B cell (primary cell): ENCODE results near the gene IL31. TPM values are rescaled to one million over a fixed set of nuclear protein-coding genes. Genes with fewer than 3 reads are reported as not detected.

Experiments used
- ATAC-seq: fragments of 200-7000 bp; cut with Tn5 transposase; one replicate; pipeline ENCODE4 v1.10.0; 2021; ENCODE audit warnings: low read depth, mild to moderate bottlenecking, moderate number of reproducible peaks, moderate library complexity
- CTCF ChIA-PET: fragments of 350-600 bp; sonication (Branson Sonifier 250); formaldehyde crosslinking; loops from one replicate; lab custom pipeline; 2021; ENCODE audit warnings: antibody characterized with exemption, inconsistent platforms; lab: Charles Lee
- POLR2A ChIA-PET: fragments of 350-600 bp; sonication (Branson Sonifier 250); formaldehyde crosslinking; loops from one replicate; lab custom pipeline; 2021; ENCODE audit warnings: antibody characterized with exemption; lab: Charles Lee
- DNase-seq: peaks from one replicate; pipeline ENCODE4 v3.0.0; 2013
- H2AFZ ChIP-seq: 2 replicates; pipeline ENCODE4 v1.6.1; 2012; ENCODE audit warnings: mild to moderate bottlenecking, low read depth, low read length; ENCODE audit not compliant: insufficient read depth, poor library complexity, severe bottlenecking
- H3K27ac ChIP-seq, 2 donors: 1 replicate in 1 of 2; 2 replicates in 1 of 2; pipeline ENCODE4 v1.5.1; 2012 to 2013; ENCODE audit warnings: low read length in 2 of 2, mild to moderate bottlenecking in 2 of 2, moderate library complexity in 1 of 2
- H3K27me3 ChIP-seq, 4 experiments: fragments of 200-600 bp in 1 of 4; sonication (generic) in 1 of 4; replicated peaks in 1 of 4; 1 replicate in 2 of 4; 2 replicates in 2 of 4; pipeline versions ENCODE4 v1.6.1 to v1.7.0; 2013 to 2016; ENCODE audit warnings: low read length in 3 of 4, mild to moderate bottlenecking in 2 of 4, mixed read lengths in 1 of 4, moderate library complexity in 1 of 4; ENCODE audit not compliant: insufficient read depth in 4 of 4, control insufficient read depth in 3 of 4; ENCODE audit errors: control extremely low read depth in 1 of 4
- H3K36me3 ChIP-seq, 2 experiments: replicated peaks in 1 of 2; 1 replicate in 1 of 2; 2 replicates in 1 of 2; pipeline versions ENCODE4 v1.6.1 to v1.7.1; 2013; ENCODE audit warnings: low read length in 1 of 2; ENCODE audit not compliant: insufficient read depth in 2 of 2, control insufficient read depth in 1 of 2; ENCODE audit errors: control extremely low read depth in 1 of 2, extremely low read depth in 1 of 2
- H3K4me1 ChIP-seq, 2 donors: fragments of 200-600 bp in 1 of 2; sonication (generic) in 1 of 2; 1 replicate in 1 of 2; 2 replicates in 1 of 2; pipeline versions ENCODE4 v1.5.1 to v1.6.1; 2013 to 2017; ENCODE audit warnings: low read length in 2 of 2; ENCODE audit not compliant: control insufficient read depth in 2 of 2, insufficient read depth in 2 of 2
- H3K4me2 ChIP-seq: replicated peaks from 2 replicates; pipeline ENCODE3; 2012; ENCODE audit warnings: mild to moderate bottlenecking, low read depth, low read length; ENCODE audit not compliant: poor library complexity, severe bottlenecking
- H3K4me3 ChIP-seq, 5 experiments: fragments of 200-600 bp in 1 of 5; sonication (generic) in 1 of 5; 1 replicate in 3 of 5; 2 replicates in 2 of 5; pipeline versions ENCODE4 v1.5.1 to v1.7.0; 2011 to 2016; ENCODE audit warnings: low read length in 4 of 5, mild to moderate bottlenecking in 4 of 5, low read depth in 2 of 5, control low read depth in 1 of 5, moderate library complexity in 1 of 5; ENCODE audit not compliant: insufficient read depth in 1 of 5; ENCODE audit errors: control extremely low read depth in 1 of 5, extremely low read depth in 1 of 5
- H3K79me2 ChIP-seq: fragments of 200-600 bp; sonication (generic); one replicate; pipeline ENCODE4 v1.6.0; 2016; ENCODE audit warnings: low read length; ENCODE audit not compliant: control insufficient read depth, insufficient read depth
- H3K9ac ChIP-seq: fragments of 200-600 bp; sonication (generic); 2 replicates; pipeline ENCODE4 v1.6.1; 2017; ENCODE audit warnings: mild to moderate bottlenecking, low read length, moderate library complexity
- H3K9me3 ChIP-seq, 3 donors: one replicate each; pipeline versions ENCODE4 v1.6.1 to v1.7.1; 2013; ENCODE audit warnings: low read length in 2 of 3; ENCODE audit not compliant: control insufficient read depth in 2 of 3, insufficient read depth in 1 of 3; ENCODE audit errors: control extremely low read depth in 1 of 3
- H4K20me1 ChIP-seq: 2 replicates; pipeline ENCODE4 v1.6.0; 2012; ENCODE audit warnings: mild to moderate bottlenecking, low read length; ENCODE audit not compliant: insufficient read depth, control insufficient read depth, poor library complexity, severe bottlenecking
- H3K27ac Mint-ChIP-seq: one replicate; pipeline ENCODE4 v1.8.0; 2021; ENCODE audit warnings: mixed read lengths
- H3K27me3 Mint-ChIP-seq: one replicate; pipeline ENCODE4 v1.8.0; 2021; ENCODE audit warnings: mixed read lengths
- H3K4me1 Mint-ChIP-seq: one replicate; pipeline ENCODE4 v1.8.0; 2021; ENCODE audit warnings: mixed read lengths
- H3K4me3 Mint-ChIP-seq: one replicate; pipeline ENCODE4 v1.8.0; 2021; ENCODE audit warnings: mixed read lengths
- H3K9me3 Mint-ChIP-seq: one replicate; pipeline ENCODE4 v1.8.0; 2022; ENCODE audit warnings: mixed read lengths; ENCODE audit not compliant: insufficient read depth
- CTCF ChIP-seq: fragments of 200-600 bp; IDR thresholded peaks from one replicate; pipeline ENCODE4 v1.8.0; 2022; ENCODE audit warnings: antibody characterized with exemption, mild to moderate bottlenecking
- EZH2 ChIP-seq: IDR thresholded peaks from 2 replicates; pipeline ENCODE4 v1.6.1; 2012; ENCODE audit warnings: borderline replicate concordance, low read depth, mild to moderate bottlenecking, moderate library complexity, low read length; ENCODE audit not compliant: insufficient read depth, poor library complexity, severe bottlenecking
- WGBS: methylation state at CpG from one replicate; pipeline ENCODE4 v1.1.5; 2013; ENCODE audit warnings: missing lambda C conversion rate; ENCODE audit not compliant: insufficient coverage; 5-methylcytosine and 5-hydroxymethylcytosine counted together
- intact Hi-C: fragments of 100-400 bp; cut with micrococcal nuclease; formaldehyde crosslinking; loops from one replicate; pipeline ENCODE4 v1.10.0; 2022
- polyA plus RNA-seq: library from polyadenylated mRNA; depleted of rRNA; stranded (reverse); fragments of >200 nt; gene quantifications from 2 replicates; pipeline ENCODE4 v1.2.3, GENCODE V29; 2012
- total RNA-seq, 2 donors: library from RNA; stranded (reverse); fragments of 120-200 nt in 1 of 2; gene quantifications; 1 replicate in 1 of 2; 2 replicates in 1 of 2; pipeline versions ENCODE4 v1.2.3 to v1.2.4, GENCODE V29; 2013 to 2022

IL31 gene
- total and polyA plus RNA-seq, 2 donors (not counting 1 experiment from before 2014, with no cell fraction given) = not detected

- intact Hi-C loops = no loop called here
- ATAC-seq = no peak
- Histone ChIP-seq H3K27ac (no peak overlapping the region), H3K9me3 (no peaks in the 10 kb centered on the region), H3K27me3 (no peaks in the 10 kb centered on the region), H3K36me3 (peaks cover 4 to 84% of the 10 kb centered on the region in 2 experiments), H3K79me2 (peaks cover 32% of the 10 kb centered on the region), H3K9ac (no peak overlapping the region), H3K4me3 (no peak overlapping the region), H3K4me2 (no peak overlapping the region), H2AFZ (no peak overlapping the region), H3K4me1 (no peaks in the 10 kb centered on the region), H4K20me1 (peaks cover 31% of the 10 kb centered on the region)
- CTCF ChIA-PET = no interaction called here
- no peak for DNase-seq
- Mint-ChIP-seq H3K27me3 (no peaks in the 10 kb centered on the region), H3K27ac (no peak overlapping the region), H3K4me3 (no peak overlapping the region), H3K9me3 (no peaks in the 10 kb centered on the region), H3K4me1 (peaks cover 3% of the 10 kb centered on the region)
- POLR2A ChIA-PET = interaction anchor here (0.6 kb wide), 1 partner anchor 269 kb away, joined by 4 read pairs; no protein-coding TSS in a partner anchor
- WGBS = 95% methylated on average over 2 of the region's 5 CpGs
- no peak for TF ChIP-seq EZH2
- no peak for TF ChIP-seq CTCF
Observed at GRCh38 chr12:122215771-122216170, 41.8 kb upstream of the IL31 start.

GRCh38 chr12:122208073-122208820 lies 34.2 kb upstream of the IL31 start:
- WGBS = 97% methylated on average over 18 of the region's 18 CpGs
- Mint-ChIP-seq H3K4me3 (no peak overlapping the region), H3K9me3 (no peaks in the 10 kb centered on the region), H3K4me1 (peaks cover 9% of the 10 kb centered on the region), H3K27ac (no peak overlapping the region), H3K27me3 (peaks cover 9% of the 10 kb centered on the region)
- DNase-seq = no peak
- Histone ChIP-seq H3K4me2 (no peak overlapping the region), H3K79me2 (no peaks in the 10 kb centered on the region), H3K9me3 (no peaks in the 10 kb centered on the region), H3K9ac (no peak overlapping the region), H3K4me1 (peaks cover 4 to 6% of the 10 kb centered on the region in 2 donors), H2AFZ (no peak overlapping the region), H4K20me1 (no peaks in the 10 kb centered on the region), H3K36me3 (peaks cover 0 to 49% of the 10 kb centered on the region in 2 experiments), H3K27ac (no peak overlapping the region), H3K4me3 (no peak overlapping the region), H3K27me3 (peaks cover 0 to 16% (median 4%) of the 10 kb centered on the region in 4 experiments)
- no peak for ATAC-seq
- TF ChIP-seq CTCF = no peak
- TF ChIP-seq EZH2 = no peak
- ChIA-PET CTCF (no interaction called here), POLR2A (no interaction called here)
- intact Hi-C loops = no loop called here
